Stimulated activated CD4-positive, alpha-beta T cell treated with anti-CD3 and anti-CD28 coated beads, TNF-alpha, amount 100 ng/mL, for 1 hour (primary cell): Measurements from ENCODE around the gene MS4A6A.
"Not testable (repeated sequence)": the region's sequence is repeated elsewhere in the genome, so short reads cannot be mapped to it uniquely, and the experiment has no call there.

Experiments used
- DNase-seq, 3 donors: peaks; one replicate each; pipeline ENCODE4 v3.0.0-alpha.2; 2020; ENCODE audit warnings: low read depth in 3 of 3, low spot score in 1 of 3

The MS4A6A gene

DNA sequence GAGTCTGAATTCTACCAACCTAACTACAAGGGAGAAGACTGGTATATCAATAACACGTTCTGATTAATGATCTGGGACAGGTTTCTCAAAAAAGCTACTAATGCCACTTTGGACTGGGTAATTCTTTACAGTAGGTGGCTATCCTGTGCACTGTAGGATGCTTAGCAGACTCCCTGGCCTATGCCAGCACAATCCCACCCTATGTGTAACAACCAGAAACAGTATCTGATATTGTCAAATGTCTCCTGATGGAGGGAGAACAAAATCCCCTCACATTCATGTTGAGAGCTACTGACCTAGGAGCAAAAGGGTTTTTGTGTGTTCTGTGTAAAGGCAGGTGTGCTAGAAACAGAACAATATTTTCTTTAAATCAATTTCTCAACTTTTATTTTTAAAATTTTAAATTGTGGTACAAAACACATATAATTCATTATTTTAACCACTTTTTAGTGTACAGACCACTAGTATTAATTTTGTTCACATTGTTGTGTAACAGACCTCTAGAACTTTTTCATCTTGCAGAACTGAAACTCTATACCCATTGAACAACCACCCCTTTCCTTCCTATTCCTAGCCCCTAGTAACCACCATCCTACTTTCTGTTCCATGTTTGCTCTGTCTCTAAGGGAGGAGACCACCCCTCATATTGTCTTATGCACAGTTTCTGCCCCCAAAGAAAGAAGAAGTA, 2.1 kb upstream of the MS4A6A start:
- DNase-seq: no peak

DNA sequence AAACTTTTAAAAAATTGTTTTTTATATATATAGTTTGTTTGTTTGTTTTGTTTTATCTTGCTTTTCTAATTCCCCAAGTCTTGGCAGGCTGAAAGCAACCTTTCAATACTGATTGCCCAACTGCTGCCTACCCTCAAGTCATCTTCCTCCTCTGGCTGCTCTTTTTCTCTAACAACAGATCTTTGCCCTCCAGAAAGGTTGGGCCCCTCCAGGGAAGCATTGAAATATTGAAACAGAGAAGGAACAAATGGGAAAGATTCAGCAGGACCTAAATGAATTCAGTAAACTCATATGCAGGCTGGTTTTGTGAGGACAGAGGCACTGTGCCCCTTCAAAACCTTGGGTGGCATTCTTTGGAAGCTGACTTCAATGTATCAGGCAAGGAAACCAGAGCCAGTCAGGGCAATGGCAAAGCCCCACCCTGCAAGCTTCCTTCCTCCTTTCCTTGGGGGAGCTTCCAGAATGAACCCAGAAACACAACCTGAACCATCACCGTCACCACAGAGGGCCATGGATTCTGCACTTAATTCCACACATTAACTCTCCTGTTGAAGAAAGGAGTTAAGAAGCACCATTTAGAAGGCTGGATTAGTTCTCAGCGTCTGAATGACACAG, 815 bp upstream of the MS4A6A start:
- no peak for DNase-seq

DNA sequence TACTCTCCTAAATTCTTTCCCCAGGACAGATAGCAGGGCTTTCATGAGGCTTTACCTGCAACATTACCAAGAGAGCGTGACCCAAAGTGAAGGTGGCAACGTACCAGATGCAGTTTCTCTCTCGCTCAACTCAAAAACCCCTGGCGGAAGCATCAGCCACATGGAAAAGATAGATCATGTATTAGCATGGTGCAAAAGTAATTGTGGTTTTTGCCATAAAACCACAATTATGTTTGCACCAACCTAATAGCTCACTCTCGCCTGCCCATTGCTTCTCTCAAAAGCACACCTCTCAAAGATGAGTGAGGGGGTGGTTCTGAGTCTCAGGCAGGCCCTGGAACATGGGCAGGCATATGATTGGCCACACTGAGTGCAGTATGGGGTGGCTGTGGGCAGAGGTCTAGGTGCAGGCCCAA, 7.0 kb downstream of the MS4A6A start:
- no peak for DNase-seq

DNA sequence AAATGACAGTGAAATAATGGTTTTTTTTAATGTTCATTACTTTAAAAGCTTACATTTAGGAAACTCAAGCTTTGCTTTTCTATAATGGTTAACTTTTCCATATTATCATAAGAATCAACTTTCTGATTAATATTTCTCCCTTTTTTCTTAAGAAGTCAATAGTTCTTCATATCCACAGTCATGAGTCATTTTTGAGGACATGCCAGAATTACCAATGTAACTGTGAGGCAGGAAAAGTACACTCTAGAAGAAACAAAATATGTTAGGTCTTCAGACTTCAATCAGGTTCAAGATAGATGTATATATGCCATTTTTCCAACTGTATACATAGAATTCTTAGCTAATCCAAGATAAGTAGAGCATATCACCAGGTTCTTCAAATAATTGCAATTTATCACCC, 10.9 kb downstream of the MS4A6A start:
- DNase-seq: no peak

DNA sequence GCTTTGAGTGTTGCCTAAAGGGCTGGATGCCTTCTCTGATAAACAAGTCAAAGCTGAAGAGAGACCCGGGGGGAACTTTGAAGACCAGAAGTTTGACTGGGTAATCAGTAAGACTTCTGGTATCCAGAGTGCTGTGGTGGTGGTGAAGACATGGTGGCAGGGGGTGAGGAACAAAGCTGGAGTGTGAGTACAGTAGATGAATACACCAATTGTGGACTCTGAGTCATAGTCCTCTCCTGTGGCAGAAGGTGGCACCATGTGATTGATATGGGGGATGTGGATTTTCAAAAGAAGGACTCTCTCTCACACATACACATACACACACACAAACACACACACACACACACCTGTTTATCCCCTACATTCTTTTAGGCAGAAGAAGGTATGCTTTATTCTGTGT, 12.3 kb downstream of the MS4A6A start:
- DNase-seq: no peak

DNA sequence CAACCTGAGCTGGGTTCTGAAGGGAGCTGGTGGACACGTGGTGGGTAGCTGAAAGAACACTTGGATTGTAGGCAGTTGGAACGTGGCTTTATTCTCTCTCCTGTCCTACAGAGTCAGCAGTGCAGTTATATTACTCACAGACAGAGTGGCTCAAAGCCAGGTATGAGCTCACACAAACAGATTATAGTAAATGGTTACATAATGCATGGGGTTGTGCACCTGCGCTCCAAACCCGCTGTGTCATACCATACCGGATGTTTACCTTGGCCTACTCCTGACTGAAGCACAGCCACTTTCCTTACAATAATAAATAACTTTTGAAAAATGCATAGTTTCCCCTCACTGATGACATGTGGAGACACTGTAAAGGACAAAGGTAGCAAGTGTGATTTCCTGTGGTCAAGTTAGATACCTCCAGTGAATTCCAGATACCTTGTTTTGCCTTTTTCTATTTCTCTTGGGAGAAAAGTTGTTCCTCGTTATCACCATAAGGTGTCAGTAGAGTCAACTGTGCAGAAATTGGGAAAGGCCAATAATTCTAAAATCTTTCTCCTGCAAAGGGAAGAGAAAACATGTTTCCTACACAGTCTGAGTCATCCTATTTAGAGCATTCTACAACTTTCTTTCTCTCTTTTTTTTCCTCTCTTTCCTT, 13.5 kb downstream of the MS4A6A start:
- no peak for DNase-seq

DNA sequence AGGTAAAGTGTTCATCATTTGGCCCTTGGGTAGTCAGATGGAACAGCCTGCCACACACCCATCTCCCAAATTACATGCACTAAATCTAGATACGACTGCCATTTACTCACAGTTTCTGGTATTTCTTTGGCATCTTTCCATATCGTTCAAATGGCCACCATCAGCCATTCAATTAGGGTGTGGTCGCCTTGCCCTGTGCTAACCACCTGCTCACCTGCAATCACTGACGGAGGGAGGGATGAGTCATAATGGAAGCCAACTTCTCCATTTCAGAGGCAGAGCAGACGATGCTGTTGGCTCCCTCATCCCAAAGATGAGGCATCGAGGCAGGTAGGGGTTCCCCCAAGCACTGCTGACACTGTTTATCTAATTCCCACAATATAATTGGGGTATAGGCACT, 14.6 kb downstream of the MS4A6A start:
- no peak for DNase-seq

DNA sequence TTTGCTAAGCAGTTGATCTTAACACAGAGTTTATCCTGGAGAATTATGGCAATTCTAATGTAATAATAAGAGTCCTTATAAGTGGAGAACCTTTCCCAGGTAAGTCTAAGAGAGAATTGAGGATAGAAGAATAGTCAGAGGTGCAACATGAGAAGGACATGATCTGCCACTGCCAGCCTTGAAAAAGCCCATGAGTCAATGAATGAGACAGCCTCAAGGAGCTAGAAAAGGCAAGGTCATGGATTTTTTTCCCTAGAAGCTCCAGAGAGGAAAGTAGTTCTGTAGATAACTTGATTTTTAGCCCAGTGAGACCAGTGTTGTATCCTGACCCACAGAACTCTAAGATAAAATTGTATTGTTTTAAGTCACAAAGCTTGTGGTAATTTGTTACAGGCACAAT, 16.9 kb downstream of the MS4A6A start:
- DNase-seq: no peak

DNA sequence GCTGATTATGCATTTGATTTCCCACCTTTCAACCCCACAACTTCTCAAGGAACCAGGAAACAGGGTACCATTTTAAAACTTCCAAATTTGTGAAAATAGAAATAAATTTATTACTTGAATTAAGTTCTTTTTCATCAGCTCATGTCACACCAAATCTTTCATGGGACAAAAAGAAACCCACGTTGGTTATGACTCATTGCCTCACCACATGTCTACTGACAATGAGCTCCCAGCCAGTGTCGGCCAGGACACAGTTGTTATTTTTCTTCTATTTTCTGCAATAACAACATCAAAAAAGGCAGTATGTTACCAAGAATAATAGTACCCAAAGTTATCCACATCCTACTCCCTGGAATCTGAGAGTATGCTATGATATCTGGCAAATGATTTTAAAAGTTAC, 17.3 kb downstream of the MS4A6A start:
- no peak for DNase-seq

DNA sequence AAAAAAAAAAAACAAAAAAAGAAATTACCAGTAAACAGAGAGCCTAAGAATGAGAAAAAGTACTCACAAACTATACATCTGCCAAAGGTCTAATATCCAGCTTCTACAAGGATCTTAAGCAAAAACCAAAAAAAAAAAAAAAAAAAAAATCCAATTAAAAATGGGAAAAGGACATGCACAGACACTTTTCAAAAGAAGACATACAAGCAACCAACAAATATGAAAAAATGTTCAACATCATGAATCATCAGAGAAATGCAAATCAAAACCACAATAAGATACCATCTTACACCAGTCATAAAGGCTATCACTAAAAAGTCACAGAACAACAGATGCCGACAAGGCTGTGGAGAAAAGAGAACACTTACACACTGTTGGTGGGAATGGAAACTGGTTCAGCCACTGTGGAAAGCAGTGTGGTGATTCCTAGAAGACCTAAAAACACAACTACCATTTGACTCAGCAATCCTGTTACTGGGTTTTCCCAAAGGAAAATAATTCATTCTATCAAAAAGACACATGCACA, 18.3 kb downstream of the MS4A6A start:
- DNase-seq: no peak

DNA sequence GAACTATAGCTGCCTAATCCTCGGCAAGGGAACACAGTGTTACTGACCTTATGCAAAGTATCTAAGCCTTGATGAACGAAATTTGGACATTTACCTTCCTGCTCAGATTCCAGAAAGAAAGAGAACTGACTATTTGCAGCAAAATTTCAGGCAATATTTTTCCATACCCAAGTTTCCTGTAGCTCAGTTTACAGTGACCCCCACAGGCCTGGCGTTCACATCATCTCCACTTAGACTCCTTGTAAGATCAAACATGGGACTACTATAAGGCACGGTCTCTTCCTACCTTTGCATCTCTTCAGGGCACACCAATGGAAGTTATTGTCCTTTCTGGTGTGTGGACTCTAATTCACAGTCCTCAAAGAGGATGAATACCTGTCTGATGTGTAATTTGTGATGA, 21.1 kb downstream of the MS4A6A start:
- DNase-seq: no peak

DNA sequence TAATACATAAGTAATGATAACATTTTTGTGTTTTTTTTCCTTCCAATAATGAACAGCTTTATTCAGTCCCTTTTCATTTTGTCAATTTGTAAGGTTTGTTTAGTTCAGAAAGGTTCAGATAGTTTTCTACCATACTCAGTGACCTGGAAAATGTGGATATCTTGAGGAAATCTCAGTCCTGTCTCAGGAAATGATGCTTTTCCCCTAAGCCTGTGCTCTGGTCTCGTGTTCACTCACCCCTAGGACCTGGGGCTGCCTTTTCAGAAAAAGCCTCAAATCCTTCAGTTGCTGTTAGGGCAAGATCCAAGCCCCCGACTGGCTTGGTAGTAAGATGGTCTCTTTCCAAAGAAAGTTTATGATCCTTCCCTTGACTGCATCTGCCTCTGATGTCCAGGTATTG, 21.8 kb downstream of the MS4A6A start:
- no peak for DNase-seq

DNA sequence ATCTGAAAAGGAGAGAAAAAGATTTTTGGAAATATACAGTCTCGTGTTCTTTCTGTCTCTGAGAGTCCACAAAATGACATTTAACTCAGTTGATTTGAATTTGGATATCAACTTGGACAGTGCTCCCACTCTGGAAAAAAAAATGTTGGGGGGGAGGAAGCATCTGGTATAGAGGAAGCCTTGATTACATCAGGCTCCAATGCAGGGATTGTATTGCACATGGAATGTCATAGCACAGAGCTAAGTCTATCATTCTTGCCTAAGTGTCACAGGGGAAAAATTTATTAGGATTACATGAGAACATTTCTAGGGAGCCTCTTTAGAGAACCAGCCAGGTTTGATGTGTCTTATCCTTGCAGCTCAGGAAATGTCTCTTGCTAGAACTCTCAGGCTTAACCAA, 23.0 kb downstream of the MS4A6A start:
- no peak for DNase-seq

DNA sequence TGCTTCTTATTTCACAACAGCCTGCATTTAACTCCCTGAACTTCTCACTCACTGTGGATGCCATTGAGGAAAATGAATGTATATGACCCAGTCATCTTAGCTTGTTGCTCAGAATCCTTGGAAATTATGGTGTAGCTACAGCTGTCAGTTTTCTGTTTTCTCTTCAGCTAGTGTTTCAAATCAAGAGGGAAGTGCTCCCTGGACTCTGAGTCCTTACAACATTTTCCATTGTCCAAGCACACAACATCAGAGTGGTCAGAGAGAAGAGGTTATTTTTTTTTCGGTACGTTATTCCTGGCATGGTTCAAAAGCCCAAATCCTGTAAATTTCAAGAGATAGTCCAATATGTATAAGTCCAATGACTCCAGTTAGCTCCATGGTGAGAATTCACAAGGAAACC, 23.6 kb downstream of the MS4A6A start:
- DNase-seq: no peak

DNA sequence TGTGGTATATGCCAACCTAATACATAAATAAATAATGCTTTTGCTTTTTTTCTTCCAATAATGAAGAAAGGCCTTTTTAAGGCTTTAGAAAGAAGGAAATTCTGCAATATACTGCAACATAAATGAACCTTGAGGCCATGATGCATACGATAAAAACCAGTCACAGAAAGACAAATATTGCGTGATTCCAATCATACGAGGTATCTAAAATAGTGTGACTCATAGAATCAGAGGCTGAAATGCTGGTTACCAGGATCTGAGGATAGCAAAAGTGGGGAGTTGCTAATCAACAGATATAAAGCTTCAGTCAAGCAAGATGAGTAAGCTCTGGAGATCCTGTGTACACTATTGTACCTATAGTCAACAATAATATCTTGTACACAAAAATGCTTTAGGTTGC, 24.2 kb downstream of the MS4A6A start:
- no peak for DNase-seq

DNA sequence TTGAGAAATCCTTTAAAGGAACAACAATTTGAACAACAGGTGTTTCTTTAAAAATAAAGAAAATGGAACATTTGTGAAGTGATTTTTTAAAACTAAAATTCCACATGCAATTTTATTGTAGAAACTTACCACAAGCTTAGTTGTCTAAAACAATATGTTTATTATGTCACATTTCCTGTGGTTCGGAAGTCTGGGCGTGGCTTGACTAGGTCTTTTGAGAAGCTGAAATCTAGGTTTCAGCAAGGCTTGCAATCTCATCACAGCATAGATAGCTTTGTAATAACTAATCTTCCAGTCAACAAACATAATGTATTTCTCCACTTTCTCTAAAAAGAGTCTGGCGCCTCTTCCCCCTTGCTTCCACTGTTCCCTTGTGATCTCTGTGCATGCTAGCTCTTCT, 27.0 kb downstream of the MS4A6A start:
- no peak for DNase-seq

DNA sequence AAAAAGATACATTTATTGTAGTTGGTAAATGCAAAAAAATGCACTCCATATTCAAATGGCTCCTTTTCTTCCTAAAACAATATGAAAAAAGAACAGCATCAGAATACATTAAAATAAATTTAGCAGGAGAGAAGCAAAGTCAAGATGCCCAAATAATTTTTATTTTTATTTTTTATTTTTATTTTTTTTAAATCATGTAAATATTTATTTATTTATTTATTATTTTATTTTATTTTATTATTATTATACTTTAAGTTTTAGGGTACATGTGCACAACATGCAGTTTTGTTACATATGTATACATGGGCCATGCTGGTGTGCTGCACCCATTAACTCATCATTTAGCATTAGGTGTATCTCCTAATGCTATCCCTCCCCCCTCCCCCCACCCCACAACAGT, 30.2 kb downstream of the MS4A6A start:
- DNase-seq: not testable (repeated sequence)

DNA sequence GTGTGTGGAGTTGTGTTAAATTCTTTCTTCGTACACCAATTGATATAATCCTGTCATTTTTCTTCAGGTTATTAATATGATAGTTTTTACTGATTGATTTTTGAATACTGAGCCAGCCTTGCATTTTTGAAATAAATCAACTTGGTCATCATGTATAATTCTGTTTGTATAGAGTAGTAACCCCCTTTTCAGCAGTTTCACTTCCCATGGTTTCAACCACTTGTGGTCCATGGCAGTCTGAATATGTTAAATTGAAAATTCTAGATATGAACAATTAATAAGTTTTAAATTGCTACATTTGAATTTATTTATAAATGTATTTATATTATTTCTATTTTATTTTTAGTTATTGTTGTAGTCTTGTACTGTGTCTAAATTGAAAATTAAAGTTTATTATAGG, 32.6 kb downstream of the MS4A6A start:
- DNase-seq: no peak

DNA sequence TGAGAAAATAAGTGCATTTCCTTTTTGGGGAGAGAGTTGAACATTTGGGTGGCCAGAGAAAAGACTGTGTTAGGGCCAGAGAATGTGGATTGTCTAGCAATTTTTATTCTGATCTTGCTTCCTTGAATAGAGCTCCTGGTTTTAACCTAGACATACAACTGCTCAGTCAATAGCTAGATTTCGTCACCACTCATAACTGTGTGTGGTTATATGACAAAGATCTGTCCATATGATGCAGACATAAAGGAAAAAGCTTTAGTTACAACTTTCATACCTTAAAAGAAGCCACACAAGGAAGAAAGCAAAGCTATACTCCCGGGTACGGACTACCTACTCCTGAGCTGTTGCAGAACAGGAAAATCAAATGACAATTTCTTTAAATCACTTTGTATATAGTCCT, 37.2 kb downstream of the MS4A6A start:
- no peak for DNase-seq

DNA sequence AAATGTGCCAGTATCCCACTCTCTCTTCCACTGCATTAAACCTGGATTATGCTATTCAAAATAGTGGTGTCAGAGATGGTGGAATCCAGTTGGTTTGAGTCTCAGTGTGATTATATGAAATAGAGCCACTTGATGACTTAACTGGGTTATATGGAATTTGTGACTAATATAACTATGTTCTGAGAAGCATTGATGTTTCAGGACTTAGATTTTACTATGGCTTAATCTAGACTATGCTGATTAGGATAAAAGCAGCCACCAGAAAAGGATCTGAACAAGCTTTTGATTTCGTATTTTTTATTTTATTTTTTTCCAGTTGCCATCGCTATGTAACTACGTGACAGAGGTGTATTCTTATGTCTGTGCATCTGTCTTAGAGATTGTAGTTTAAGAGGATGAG, 39.1 kb downstream of the MS4A6A start:
- DNase-seq: no peak

DNA sequence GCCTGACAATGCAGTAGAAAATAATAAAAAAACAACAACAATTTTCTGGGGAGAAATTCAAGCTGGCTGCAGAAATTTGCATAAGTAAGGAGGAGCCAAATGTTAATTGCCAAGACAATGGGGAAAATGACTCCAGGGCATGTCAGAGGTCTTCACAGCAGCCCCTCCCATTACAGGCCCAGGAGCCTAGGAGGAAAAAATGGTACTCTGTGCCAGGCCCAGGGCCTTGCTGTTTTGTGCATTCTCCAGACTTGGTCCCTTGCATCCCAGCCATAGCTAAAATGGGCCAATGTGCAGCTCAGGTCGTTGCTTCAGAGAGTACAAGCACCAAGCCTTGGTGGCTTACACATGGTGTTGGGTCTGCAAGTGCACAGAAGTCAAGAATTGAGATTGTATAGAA, 49.0 kb downstream of the MS4A6A start:
- no peak for DNase-seq

DNA sequence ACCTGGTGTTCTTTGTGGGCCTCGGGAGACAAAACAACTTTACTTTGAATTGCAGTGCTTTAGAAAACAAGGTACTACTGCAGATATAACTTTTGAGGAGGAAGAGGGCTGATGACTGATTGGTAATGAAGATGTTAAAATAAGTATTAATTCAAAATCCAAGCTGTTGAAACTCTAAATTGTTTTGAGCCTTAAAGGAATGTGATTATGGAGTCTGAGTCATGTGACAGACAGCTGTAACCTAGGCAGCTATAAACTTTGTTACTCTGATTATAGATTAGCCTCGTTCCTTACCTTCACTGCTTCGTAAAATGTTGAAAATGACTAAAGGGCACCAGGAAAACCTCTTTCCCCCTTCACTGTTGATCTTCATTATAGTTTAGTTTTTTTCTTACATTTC, 51.0 kb downstream of the MS4A6A start:
- no peak for DNase-seq

DNA sequence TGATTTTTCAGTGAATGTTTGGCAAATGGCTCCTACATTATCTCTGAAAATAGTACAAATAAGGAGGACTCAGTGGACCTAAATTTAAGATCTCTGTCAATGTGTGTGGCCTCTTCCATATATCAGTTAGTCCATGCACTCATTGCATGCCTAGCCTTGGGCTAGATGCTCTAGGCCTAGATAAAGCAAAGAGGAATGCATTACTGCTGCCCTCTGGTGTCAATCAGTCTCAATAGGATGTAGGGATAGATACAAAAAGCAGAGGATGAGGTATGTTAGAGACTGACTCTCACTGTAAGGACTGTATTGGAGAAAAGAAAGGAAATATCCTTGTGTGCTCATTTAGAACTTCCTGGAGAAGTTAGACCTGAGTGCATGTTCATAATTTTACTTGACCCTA, 52.4 kb downstream of the MS4A6A start:
- no peak for DNase-seq
